HG02610 (cell line): ENCODE data around the gene ZSCAN5B.
"Not testable (repeated sequence)": the region's sequence is repeated elsewhere in the genome, so short reads cannot be mapped to it uniquely, and the experiment has no call there.

Experiments
- ATAC-seq: cut with Tn5 transposase; IDR thresholded peaks from one replicate; pipeline ENCODE4 v1.9.1; 2021; ENCODE audit warnings: mild to moderate bottlenecking, moderate library complexity; ENCODE audit not compliant: unreplicated experiment

ZSCAN5B gene

GRCh38 chr19:56197646-56198045 is at the start of gene ZSCAN5B:
TSS of gene ZSCAN5B (minus strand) at chr19:56197783. CDS start at chr19:56193052, 4,731 bp downstream.
- ATAC-seq: not testable (repeated sequence)

GRCh38 chr19:56245764-56246163 is 48.2 kb upstream of the ZSCAN5B start:
- ATAC-seq: not testable (repeated sequence)

GRCh38 chr19:56245121-56245740 is 47.6 kb upstream of the ZSCAN5B start:
- no peak for ATAC-seq

- no peak for ATAC-seq
Measured at GRCh38 chr19:56223481-56223880, 25.9 kb upstream of the ZSCAN5B start.

- ATAC-seq: no peak
Measured at GRCh38 chr19:56222901-56223300, 25.3 kb upstream of the ZSCAN5B start.

GRCh38 chr19:56221851-56222250 is 24.3 kb upstream of the ZSCAN5B start:
- no peak for ATAC-seq

GRCh38 chr19:56221442-56221841 is 23.9 kb upstream of the ZSCAN5B start:
- not testable (repeated sequence) for ATAC-seq

- ATAC-seq: no peak
Measured at GRCh38 chr19:56218961-56219360, 21.4 kb upstream of the ZSCAN5B start.

- ATAC-seq: no peak
Measured at GRCh38 chr19:56217039-56217949, 19.7 kb upstream of the ZSCAN5B start.

- no peak for ATAC-seq
Measured at GRCh38 chr19:56211718-56212117, 14.1 kb upstream of the ZSCAN5B start.

GRCh38 chr19:56210036-56210435 is 12.5 kb upstream of the ZSCAN5B start:
- not testable (repeated sequence) for ATAC-seq

- no peak for ATAC-seq
Measured at GRCh38 chr19:56209091-56209490, 11.5 kb upstream of the ZSCAN5B start.

GRCh38 chr19:56207581-56207980 is 10.0 kb upstream of the ZSCAN5B start:
- not testable (repeated sequence) for ATAC-seq

GRCh38 chr19:56201973-56202372 is 4.4 kb upstream of the ZSCAN5B start, which contains the start of gene ZSCAN5C:
TSS of gene ZSCAN5C (plus strand) at chr19:56202273. CDS start at chr19:56205914, 3,641 bp downstream.
- no peak for ATAC-seq

GRCh38 chr19:56199687-56200086 is 2.1 kb upstream of the ZSCAN5B start:
- no peak for ATAC-seq

- no peak for ATAC-seq
Measured at GRCh38 chr19:56193981-56194640, 3.5 kb downstream of the ZSCAN5B start.

- no peak for ATAC-seq
Measured at GRCh38 chr19:56191711-56192110, 5.9 kb downstream of the ZSCAN5B start.

GRCh38 chr19:56191115-56191514 is 6.5 kb downstream of the ZSCAN5B start:
- no peak for ATAC-seq

GRCh38 chr19:56189785-56190184 is 7.8 kb downstream of the ZSCAN5B start:
- ATAC-seq: no peak

GRCh38 chr19:56177564-56178243 is 19.9 kb downstream of the ZSCAN5B start:
- no peak for ATAC-seq

GRCh38 chr19:56176881-56177280 is 20.7 kb downstream of the ZSCAN5B start:
- no peak for ATAC-seq
